Kidney epithelial cell (primary cell): ENCODE results near the gene NECAB3. TPM values are rescaled to one million over a fixed set of nuclear protein-coding genes. Genes with fewer than 3 reads are reported as not detected.

Experiments used
- DNase-seq: peaks from one replicate; pipeline ENCODE4 v3.0.0-alpha.2; 2010; ENCODE audit warnings: low read depth
- H3K27me3 ChIP-seq: 2 replicates; pipeline ENCODE4 v1.6.0; 2011; ENCODE audit warnings: low read length; ENCODE audit not compliant: control insufficient read depth, insufficient read depth
- H3K36me3 ChIP-seq: 2 replicates; pipeline ENCODE4 v1.5.1; 2011; ENCODE audit warnings: low read length; ENCODE audit not compliant: control insufficient read depth, insufficient read depth
- H3K4me3 ChIP-seq: 2 replicates; pipeline ENCODE4 v1.5.1; 2011; ENCODE audit warnings: low read depth, mild to moderate bottlenecking, control low read depth, low read length
- CTCF ChIP-seq: IDR thresholded peaks from 2 replicates; pipeline ENCODE4 v1.5.1; 2011; ENCODE audit warnings: mild to moderate bottlenecking, moderate library complexity, low read length, control low read depth, inconsistent platforms; ENCODE audit not compliant: insufficient read depth, poor library complexity, severe bottlenecking
- total RNA-seq: library from RNA; depleted of rRNA; stranded (reverse); fragments of >200 nt; gene quantifications from 2 replicates; pipeline ENCODE4 v1.2.3, GENCODE V29; 2015

Gene NECAB3
- total RNA-seq, 1 donor from 2014 or later, result 17.5 TPM

- no peak for DNase-seq
- TF ChIP-seq CTCF, result no peak
- H3K27me3 ChIP-seq, result no peaks in the 10 kb centered on the region
- H3K4me3 ChIP-seq, result no peak overlapping the region
- H3K36me3 ChIP-seq, result no peaks in the 10 kb centered on the region
Measured at GRCh38 chr20:33670715-33671499, 3.3 kb downstream of the NECAB3 start.

- Histone ChIP-seq H3K27me3 (no peaks in the 10 kb centered on the region), H3K36me3 (no peaks in the 10 kb centered on the region), H3K4me3 (no peak overlapping the region)
- TF ChIP-seq CTCF, result no peak
- no peak for DNase-seq
Measured at GRCh38 chr20:33669873-33670640, 4.2 kb downstream of the NECAB3 start.

- no peak overlapping the region for H3K4me3 ChIP-seq
- no peak for TF ChIP-seq CTCF
- H3K27me3 ChIP-seq, result no peaks in the 10 kb centered on the region
- no peak for DNase-seq
- H3K36me3 ChIP-seq, result no peaks in the 10 kb centered on the region
Measured at GRCh38 chr20:33669224-33669623, 5.0 kb downstream of the NECAB3 start.

- no peaks in the 10 kb centered on the region for H3K36me3 ChIP-seq
Measured at GRCh38 chr20:33668466-33669155, 5.6 kb downstream of the NECAB3 start.

More at GRCh38 chr20:33668466-33669155, 5.6 kb downstream of the NECAB3 start:
- DNase-seq, result no peak
- no peak overlapping the region for H3K4me3 ChIP-seq
- TF ChIP-seq CTCF, result no peak
- no peaks in the 10 kb centered on the region for H3K27me3 ChIP-seq
